IPS-11a (cell line): Measurements from ENCODE around the gene MAP3K7CL.
"Not testable (repeated sequence)": the region's sequence is repeated elsewhere in the genome, so short reads cannot be mapped to it uniquely, and the experiment has no call there.

Experiments
- H3K4me3 ChIP-seq: one replicate; pipeline ENCODE4 v1.5.1; 2013; ENCODE audit warnings: low read depth, low read length, control low read depth

MAP3K7CL gene

DNA sequence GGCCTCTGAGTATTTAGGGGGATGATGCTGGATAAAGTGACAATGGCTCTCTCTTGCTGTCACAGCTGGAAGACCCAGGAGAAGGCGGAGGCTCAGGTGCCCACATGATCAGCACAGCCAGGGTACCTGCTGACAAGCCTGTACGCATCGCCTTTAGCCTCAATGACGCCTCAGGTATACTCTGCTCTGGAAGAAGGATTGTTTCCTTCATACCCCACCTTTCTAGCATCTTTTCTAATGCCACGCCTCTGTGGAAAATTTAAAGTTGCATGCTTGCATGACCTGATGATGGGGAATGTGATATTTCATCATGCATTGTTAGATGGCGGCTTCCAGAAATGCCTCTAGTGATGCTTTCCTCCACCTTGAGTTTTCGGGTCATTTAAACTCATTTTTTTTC is 2.8 kb downstream of the MAP3K7CL start:
- H3K4me3 ChIP-seq = no peak overlapping the region

DNA sequence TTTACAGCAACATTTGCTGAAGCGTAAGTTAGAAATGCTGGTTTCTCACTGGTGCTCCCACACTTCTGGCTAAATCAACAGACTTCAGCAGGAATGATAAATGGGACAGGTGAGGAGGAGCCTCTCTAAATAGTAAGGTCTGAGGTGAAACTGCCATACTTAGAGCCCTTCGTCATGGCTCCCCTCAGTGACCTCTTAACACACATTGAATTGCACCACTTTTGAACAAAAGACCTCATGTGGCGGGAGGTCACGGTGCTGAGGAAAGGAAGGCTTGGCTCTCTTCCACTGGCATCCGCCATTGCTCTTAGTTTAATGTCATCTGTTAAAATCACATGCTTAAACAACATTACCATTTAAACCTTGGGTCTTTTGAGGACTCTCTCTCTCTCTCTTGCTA is 3.4 kb downstream of the MAP3K7CL start:
- no peak overlapping the region for H3K4me3 ChIP-seq

DNA sequence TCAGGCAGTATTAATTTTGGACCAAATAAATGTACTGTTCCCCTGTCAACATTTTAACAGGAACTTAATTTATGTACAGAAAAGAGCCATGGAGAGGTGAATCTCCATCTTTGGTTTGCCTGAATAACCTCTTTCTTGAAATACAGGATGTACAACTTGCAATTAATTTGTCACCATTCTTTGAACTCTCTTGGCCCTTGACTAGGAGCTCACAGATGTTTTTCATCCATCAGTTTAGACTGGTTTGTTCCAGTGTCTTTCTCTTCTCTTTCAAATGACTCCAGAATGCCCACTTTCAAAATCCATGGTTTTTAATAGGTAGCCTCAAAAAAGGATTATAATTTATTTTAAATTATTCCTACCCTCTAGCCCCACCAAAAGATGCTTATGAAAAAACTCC is 5.0 kb downstream of the MAP3K7CL start:
- H3K4me3 ChIP-seq = no peak overlapping the region

DNA sequence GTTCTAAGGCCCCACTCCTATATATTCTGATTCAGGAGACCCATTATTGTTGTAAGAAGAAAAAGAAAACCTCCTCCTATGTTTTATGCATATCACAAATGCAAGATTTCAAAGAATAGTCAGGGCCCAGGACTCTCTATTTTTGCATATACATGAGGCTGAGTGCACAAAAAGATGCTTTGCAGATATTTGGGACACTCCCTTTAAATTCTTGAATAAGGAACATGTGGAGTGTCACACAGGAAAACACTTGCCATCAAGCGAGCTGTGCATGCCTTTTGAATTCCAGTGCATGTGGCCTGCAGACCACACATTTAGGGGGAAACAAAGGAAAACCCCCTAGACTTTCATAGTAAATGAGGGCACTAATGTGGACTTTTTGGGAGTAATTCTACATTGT is 5.6 kb downstream of the MAP3K7CL start:
- H3K4me3 ChIP-seq = no peak overlapping the region

- no peak overlapping the region for H3K4me3 ChIP-seq
These were observed 14.4 kb downstream of the MAP3K7CL start for GRCh38 chr21:29144736-29145353.

- no peak overlapping the region for H3K4me3 ChIP-seq
These were observed 14.9 kb downstream of the MAP3K7CL start for GRCh38 chr21:29145354-29145782.

GRCh38 chr21:29145852-29146453 is 15.5 kb downstream of the MAP3K7CL start:
- no peak overlapping the region for H3K4me3 ChIP-seq

- no peak overlapping the region for H3K4me3 ChIP-seq
These were observed 16.3 kb downstream of the MAP3K7CL start for GRCh38 chr21:29146726-29147125.

DNA sequence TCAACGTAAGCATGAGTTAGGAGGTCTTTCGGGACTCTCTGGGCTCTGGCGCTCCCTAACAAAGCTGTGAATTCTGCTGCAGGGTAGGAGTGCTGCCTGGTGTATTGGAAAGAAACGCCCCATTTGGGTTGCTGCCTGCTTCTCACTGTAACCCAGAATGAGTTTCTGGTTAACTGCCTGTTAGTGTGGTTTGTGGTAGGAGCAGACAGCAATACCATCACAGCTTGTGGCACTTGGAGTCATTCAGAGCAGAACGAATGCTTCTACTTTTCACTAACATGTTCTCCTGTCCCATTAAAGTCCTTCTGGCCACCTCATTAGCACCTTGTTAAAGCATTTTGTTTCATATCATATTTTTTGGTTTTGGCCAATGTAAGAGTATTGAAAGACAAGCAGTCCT is 18.1 kb downstream of the MAP3K7CL start:
- H3K4me3 ChIP-seq = no peak overlapping the region

DNA sequence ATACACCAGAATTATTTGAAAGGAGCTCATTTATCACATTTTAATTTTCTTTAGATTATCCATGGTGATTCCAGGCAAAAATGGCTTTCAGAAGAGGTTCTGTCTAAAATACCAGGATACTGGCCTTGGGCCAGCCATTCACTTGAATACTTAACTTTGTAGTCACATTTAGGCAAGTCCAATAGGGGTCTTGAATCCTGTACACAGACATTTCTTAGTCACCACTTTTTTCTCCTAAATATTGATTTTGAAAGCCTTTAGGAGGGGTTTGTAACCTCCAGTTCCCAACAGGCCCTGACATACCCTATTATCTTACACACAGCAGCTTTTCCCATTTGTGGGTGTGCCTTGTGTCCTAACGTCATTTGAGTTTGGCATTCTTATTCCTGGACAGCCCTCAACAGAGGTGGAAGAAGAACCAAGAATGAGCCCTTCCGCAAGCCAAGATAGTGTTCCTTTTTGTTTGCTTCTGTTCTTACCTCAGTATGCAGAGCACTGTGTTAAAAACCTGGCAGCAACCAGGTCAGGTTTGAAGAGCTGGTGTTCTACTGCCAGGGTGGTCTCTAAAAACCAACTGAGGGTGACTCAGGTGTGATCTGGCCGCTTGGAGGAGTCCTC is 19.5 kb downstream of the MAP3K7CL start:
- H3K4me3 ChIP-seq = no peak overlapping the region

GRCh38 chr21:29151931-29152330 is 21.5 kb downstream of the MAP3K7CL start:
- no peak overlapping the region for H3K4me3 ChIP-seq

DNA sequence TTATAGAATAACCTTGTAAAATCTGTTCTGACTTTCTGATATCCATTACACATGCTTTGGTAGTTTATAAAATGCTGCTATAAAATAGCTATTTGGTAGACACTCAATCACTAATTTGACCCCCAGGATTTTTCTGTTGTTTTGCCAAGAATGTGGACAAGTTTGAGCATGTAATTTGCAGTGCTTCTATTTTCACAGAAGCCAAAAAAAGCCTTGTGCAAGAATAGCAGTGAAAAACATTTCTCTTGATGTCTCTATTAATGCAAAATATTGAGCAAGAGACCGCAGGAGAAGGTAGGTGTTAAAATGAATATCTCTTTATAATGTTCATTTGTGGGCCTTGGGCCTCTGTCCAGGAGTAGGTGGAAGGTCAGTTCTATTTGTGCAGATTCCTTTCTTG is 22.5 kb downstream of the MAP3K7CL start:
- H3K4me3 ChIP-seq = no peak overlapping the region

DNA sequence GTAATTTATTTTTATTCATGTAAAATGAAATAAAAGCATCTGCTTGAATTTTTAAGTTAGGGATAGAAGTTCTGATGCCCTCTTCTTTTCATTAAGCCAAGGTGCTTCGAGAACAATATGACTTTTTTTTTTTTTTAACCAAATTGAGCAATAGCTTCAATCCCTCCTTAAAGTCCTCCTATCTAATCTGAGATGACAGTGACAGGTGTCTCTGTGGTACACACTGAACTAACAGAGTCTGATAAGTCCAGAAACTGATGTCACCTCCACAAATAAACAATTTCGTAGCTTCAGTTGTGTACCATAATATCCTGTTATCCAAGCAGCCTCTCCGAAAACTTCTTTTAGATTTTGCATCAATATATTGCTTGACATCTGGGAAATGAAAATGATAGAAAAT is 23.8 kb downstream of the MAP3K7CL start:
- no peak overlapping the region for H3K4me3 ChIP-seq

DNA sequence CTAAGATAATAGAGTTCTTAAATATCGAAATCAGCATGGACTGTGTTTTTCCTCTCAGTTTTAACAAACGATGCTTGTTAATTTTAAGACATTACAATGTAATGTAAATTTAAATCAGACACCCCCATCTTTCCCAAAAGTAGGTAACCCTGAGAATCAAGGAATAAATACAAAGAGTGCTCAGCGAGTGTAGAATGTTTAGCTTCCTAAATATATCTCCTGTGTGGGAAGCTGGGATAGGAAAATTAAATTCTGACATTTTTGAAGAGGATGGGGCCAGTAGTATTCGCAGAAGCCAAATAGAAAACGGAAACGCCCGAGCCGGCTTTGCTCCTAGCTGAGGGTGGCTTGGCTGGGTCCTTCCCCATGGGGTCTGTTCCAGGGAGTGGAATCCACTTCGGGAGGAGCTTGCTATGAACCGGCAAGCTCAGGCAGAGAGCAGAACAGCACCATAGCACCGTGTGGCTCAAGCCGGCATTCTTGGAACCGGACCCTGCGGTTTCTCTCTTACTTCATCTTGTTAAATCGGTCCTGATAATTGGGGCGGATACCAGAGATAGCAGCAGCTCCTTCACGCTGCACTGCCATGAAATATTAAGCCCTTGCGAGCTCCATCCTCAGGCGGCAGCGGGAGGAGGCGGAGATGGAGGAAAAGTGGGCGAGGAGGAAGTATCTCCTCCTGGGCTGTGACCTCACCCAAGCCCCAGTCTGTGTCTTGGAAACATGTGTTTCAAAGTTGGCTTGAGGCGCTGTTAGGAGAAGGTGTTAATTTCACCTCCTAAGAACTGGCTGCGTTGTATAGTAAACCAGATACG is 24.9 kb downstream of the MAP3K7CL start:
- H3K4me3 ChIP-seq = no peak overlapping the region

- no peak overlapping the region for H3K4me3 ChIP-seq
These were observed 25.5 kb downstream of the MAP3K7CL start for GRCh38 chr21:29155933-29156260.

- H3K4me3 ChIP-seq = no peak overlapping the region
These were observed 26.6 kb downstream of the MAP3K7CL start for GRCh38 chr21:29157080-29157479.

DNA sequence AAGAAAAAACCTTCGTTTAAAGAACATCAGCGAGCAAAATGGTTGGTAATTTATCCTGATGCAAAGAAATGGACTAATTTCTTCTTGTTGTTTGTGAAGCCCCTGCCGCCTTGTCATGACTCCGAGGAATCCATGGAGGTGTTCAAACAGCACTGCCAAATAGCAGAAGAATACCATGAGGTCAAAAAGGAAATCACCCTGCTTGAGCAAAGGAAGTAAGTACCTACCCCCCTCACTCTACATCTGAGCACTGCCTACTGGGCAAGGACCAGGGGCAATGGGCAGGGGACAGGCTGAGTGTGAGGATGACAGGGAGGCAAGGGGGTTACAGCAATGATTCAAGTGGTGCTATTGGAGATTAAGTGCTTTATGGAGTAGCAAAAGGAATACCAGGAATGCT is 29.4 kb downstream of the MAP3K7CL start:
- no peak overlapping the region for H3K4me3 ChIP-seq

- not testable (repeated sequence) for H3K4me3 ChIP-seq
These were observed 32.4 kb downstream of the MAP3K7CL start for GRCh38 chr21:29162825-29163224.

- no peak overlapping the region for H3K4me3 ChIP-seq
These were observed 33.1 kb downstream of the MAP3K7CL start for GRCh38 chr21:29163341-29164115.

DNA sequence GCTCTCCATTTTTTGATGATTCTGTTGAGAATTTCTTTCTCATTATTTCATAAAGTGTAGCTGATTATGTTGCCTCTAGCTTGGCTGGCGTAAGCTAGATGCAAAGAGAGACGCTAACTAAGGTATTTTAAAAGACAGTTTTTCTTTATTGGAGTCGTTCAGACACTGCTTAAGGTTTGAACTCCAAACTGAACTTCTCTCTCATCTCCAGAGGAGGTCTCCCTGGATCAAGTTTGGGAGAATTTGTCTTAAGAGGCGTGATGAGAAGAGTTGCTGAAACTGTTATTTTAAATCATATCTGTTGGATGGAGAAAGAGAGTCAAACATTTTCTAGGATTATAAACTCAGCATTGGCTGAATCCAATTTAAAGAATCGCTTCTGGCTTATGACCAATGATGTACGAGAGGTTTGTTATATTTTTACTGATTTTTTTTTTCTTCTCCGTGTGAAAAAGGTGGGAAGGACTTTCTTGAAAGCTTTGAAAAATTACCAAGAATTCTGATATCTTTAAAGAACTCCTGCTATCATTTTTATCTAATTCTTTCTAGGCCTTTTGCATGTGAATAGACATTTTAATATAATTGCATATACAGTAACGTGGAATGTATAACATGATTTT is 34.0 kb downstream of the MAP3K7CL start:
- no peak overlapping the region for H3K4me3 ChIP-seq

DNA sequence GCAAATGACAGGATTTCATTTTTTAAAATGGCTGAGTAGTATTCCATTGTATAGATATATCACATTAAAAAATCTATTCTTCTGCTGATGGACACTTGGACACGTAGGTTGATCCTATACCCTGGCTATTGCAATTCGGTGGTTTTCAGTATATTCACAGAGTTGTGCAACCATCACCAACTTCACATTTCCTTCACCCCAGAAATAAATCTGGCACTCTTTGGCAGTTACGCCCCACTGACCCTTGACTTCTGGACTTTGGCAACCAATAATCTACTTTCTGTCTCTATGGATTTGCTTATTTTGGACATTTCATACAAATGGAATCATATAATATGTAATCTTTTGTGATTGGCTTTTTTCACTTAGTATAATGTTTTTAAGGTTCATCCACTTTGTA is 35.9 kb downstream of the MAP3K7CL start:
- H3K4me3 ChIP-seq = no peak overlapping the region
